ENCODE measurements around the gene SHMT2. TPM values are rescaled to one million over a fixed set of nuclear protein-coding genes. Genes with fewer than 3 reads are reported as not detected.

SHMT2 gene
- total RNA-seq, 2 donors from 2014 or later, result 76.7 to 134 TPM

DNA sequence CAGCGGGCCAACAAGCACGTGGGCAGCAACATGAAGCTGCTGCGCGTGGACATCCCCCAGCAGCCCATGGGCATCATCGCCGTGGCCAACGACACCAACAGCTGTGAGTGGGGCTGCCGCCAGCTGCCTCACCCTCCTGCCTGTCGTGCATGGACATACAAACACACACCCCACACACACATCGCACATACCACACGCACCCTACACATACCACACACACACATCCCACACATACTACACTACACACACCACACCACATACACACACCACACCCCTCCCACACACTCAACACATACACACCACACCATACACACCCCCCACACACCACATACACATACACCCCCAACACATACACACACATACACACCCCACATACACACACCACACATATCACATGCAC, 38.1 kb upstream of the SHMT2 start:
- H3K27me3 Mint-ChIP-seq (ENCODE audit: insufficient read depth), result no peaks in the 10 kb centered on the region

DNA sequence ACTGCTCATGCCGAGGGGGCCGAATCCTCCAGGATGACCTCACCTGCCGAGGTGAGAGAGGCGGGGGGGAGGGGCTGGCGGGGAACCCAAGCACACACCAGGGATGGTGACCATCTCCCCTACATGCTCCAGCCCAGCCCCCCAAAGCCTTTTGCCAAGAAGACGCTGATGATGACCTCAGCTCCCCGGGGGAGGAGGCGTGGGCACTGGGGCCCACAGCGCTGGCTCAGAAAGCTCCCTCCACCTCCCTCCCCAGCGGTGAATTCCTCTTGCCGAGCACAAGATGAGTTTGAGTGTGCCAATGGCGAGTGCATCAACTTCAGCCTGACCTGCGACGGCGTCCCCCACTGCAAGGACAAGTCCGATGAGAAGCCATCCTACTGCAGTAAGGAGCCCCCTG, 36.6 kb upstream of the SHMT2 start:
- Mint-ChIP-seq H3K4me3 (no peak overlapping the region), H3K36me3 (ENCODE audit: low read depth) (peaks cover 69% of the 10 kb centered on the region), H3K27ac (no peak overlapping the region), H3K9me3 (no peaks in the 10 kb centered on the region), H3K27me3 (ENCODE audit: insufficient read depth) (no peaks in the 10 kb centered on the region), H3K4me1 (no peaks in the 10 kb centered on the region)
- H3K36me3 ChIP-seq (ENCODE audit: control insufficient read depth, insufficient read depth, low read length), result peaks cover 37% of the 10 kb centered on the region
- no peaks in the 10 kb centered on the region for H3K9me3 ChIP-seq (ENCODE audit: control insufficient read depth, low read length)
- DNase-seq, result no peak
- TF ChIP-seq, protein P1, sequence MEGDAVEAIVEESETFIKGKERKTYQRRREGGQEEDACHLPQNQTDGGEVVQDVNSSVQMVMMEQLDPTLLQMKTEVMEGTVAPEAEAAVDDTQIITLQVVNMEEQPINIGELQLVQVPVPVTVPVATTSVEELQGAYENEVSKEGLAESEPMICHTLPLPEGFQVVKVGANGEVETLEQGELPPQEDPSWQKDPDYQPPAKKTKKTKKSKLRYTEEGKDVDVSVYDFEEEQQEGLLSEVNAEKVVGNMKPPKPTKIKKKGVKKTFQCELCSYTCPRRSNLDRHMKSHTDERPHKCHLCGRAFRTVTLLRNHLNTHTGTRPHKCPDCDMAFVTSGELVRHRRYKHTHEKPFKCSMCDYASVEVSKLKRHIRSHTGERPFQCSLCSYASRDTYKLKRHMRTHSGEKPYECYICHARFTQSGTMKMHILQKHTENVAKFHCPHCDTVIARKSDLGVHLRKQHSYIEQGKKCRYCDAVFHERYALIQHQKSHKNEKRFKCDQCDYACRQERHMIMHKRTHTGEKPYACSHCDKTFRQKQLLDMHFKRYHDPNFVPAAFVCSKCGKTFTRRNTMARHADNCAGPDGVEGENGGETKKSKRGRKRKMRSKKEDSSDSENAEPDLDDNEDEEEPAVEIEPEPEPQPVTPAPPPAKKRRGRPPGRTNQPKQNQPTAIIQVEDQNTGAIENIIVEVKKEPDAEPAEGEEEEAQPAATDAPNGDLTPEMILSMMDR (conservative IDR thresholded peaks at IDR 0.05), result no peak
- H3K4me3 ChIP-seq (ENCODE audit: low read length), result no peak overlapping the region
- WGBS, 2 experiments (ENCODE audit: insufficient coverage in 1 of 2, insufficient read length in 1 of 2), result 93 to 98% methylated on average over 8 to 16 of the region's 16 CpGs
- H3K27ac ChIP-seq (ENCODE audit: low read depth, low read length), result no peak overlapping the region
- no peak overlapping the region for H3K9ac ChIP-seq (ENCODE audit: extremely low read depth, low read length, poor library complexity, severe bottlenecking)
- no peaks in the 10 kb centered on the region for H3K4me1 ChIP-seq (ENCODE audit: control insufficient read depth, insufficient read depth, low read length)
- no peaks in the 10 kb centered on the region for H3K27me3 ChIP-seq (ENCODE audit: control insufficient read depth, insufficient read depth, low read length, poor library complexity, severe bottlenecking)

More for the DNA sequence above, 38.1 kb upstream of the SHMT2 start:
- Histone ChIP-seq H3K4me1 (ENCODE audit: control insufficient read depth, insufficient read depth, low read length) (no peaks in the 10 kb centered on the region), H3K9me3 (ENCODE audit: control insufficient read depth, low read length) (no peaks in the 10 kb centered on the region), H3K27ac (ENCODE audit: low read depth, low read length) (no peak overlapping the region), H3K27me3 (ENCODE audit: control insufficient read depth, insufficient read depth, low read length, poor library complexity, severe bottlenecking) (no peaks in the 10 kb centered on the region), H3K36me3 (ENCODE audit: control insufficient read depth, insufficient read depth, low read length) (peaks cover 41% of the 10 kb centered on the region), H3K4me3 (ENCODE audit: low read length) (no peak overlapping the region), H3K9ac (ENCODE audit: extremely low read depth, low read length, poor library complexity, severe bottlenecking) (no peak overlapping the region)
- H3K9me3 Mint-ChIP-seq, result no peaks in the 10 kb centered on the region
- H3K4me1 Mint-ChIP-seq, result no peaks in the 10 kb centered on the region
- H3K36me3 Mint-ChIP-seq (ENCODE audit: low read depth), result peaks cover 65% of the 10 kb centered on the region
- no peak for DNase-seq
- no peak overlapping the region for H3K4me3 Mint-ChIP-seq
- WGBS, 2 experiments (ENCODE audit: insufficient coverage in 1 of 2, insufficient read length in 1 of 2), result 96% methylated on average over 11 of the region's 11 CpGs
- no peak overlapping the region for H3K27ac Mint-ChIP-seq
- TF ChIP-seq, protein P1 (conservative IDR thresholded peaks at IDR 0.05), result no peak

DNA sequence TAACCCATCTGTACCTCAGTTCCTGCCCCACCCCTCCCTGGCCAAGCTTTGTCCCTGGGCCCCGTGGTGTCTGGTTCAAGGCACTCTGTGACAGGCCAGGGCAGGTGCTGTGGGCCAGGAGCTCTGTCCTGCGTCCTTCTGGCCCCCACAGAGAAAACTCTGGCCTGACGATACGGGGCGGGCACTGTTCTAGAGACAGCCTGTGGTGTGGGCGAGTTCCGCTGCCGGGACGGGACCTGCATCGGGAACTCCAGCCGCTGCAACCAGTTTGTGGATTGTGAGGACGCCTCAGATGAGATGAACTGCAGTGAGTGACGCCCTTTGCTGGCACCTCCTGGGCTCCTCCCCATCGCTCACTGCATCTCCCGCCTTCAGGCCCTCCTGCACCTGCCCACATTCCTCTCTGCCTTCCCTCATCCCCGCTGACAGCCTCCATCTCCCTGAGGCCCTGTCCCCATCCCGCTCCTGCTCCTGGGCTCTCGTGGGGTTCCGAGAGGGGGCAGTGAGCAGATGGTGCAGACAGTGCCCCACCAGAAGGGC, 35.7 kb upstream of the SHMT2 start:
- H3K4me3 ChIP-seq (ENCODE audit: low read length), result no peak overlapping the region
- Mint-ChIP-seq H3K4me1 (no peaks in the 10 kb centered on the region), H3K27me3 (ENCODE audit: insufficient read depth) (no peaks in the 10 kb centered on the region), H3K27ac (no peak overlapping the region), H3K9me3 (no peaks in the 10 kb centered on the region), H3K36me3 (ENCODE audit: low read depth) (peaks cover 71% of the 10 kb centered on the region), H3K4me3 (no peak overlapping the region)
- TF ChIP-seq, protein P1 (conservative IDR thresholded peaks at IDR 0.05), result no peak
- 85 to 89% methylated on average over 16 to 19 of the region's 19 CpGs for WGBS, 2 experiments (ENCODE audit: insufficient coverage in 1 of 2, insufficient read length in 1 of 2)
- no peak overlapping the region for H3K9ac ChIP-seq (ENCODE audit: extremely low read depth, low read length, poor library complexity, severe bottlenecking)
- H3K9me3 ChIP-seq (ENCODE audit: control insufficient read depth, low read length), result no peaks in the 10 kb centered on the region
- DNase-seq, result no peak
- H3K27ac ChIP-seq (ENCODE audit: low read depth, low read length), result no peak overlapping the region
- no peaks in the 10 kb centered on the region for H3K4me1 ChIP-seq (ENCODE audit: control insufficient read depth, insufficient read depth, low read length)
- H3K36me3 ChIP-seq (ENCODE audit: control insufficient read depth, insufficient read depth, low read length), result peaks cover 40% of the 10 kb centered on the region
- no peaks in the 10 kb centered on the region for H3K27me3 ChIP-seq (ENCODE audit: control insufficient read depth, insufficient read depth, low read length, poor library complexity, severe bottlenecking)

Measured in endodermal cell (in vitro differentiated cells).